ENCODE results near the gene ZNF714.

Gene ZNF714

GRCh38 chr19:21109116-21109515, 27.1 kb downstream of the ZNF714 start:
- Histone ChIP-seq H3K23ac (ENCODE audit: low read length in 2 of 2) (no peak overlapping the region), H3K9ac (ENCODE audit: low read length) (no peak overlapping the region)

DNA sequence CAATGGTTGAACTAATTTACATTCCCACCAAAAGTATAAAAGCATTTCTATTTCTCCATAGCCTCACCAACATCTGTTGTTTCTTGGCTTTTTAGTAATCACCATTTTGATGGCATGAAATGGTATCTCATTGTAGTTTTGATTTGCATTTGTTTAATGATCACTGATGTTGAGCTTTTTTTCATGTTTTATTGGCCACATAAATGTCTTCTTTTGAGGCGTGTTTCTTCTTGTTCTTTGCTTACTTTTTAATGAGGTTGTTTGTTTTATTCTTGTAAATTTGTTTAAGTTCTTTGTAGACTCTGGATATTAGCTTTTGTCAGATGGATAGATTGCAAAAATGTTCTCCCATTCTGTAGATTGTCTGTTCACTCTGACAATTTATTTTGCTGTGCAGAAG, 28.2 kb downstream of the ZNF714 start:
- no peak overlapping the region for H2AK5ac ChIP-seq (ENCODE audit: low read length, severe bottlenecking)
- no peak overlapping the region for H3K27ac ChIP-seq (ENCODE audit: low read length, poor library complexity, severe bottlenecking)
- no peak overlapping the region for H3K14ac ChIP-seq (ENCODE audit: low read length in 2 of 2)
- no peak overlapping the region for H4K91ac ChIP-seq (ENCODE audit: low read length)
- H3K4ac ChIP-seq (ENCODE audit: low read depth in 1 of 2, low read length in 2 of 2): no peak overlapping the region
- no peak overlapping the region for H3K4me3 ChIP-seq (ENCODE audit: insufficient read depth in 1 of 2, low read depth in 1 of 2, low read length in 2 of 2)
- H2BK15ac ChIP-seq (ENCODE audit: low read depth, poor library complexity, severe bottlenecking): no peak overlapping the region
- H3K18ac ChIP-seq (ENCODE audit: low read depth in 1 of 2, low read length in 2 of 2): no peak overlapping the region
- H3K9me3 ChIP-seq (ENCODE audit: control insufficient read depth, low read length): peaks cover 33% of the 10 kb centered on the region
- no peak overlapping the region for H2BK120ac ChIP-seq (ENCODE audit: low read depth, low read length)
- H3K36me3 ChIP-seq (ENCODE audit: control insufficient read depth in 1 of 2, insufficient read depth in 2 of 2, low read depth in 1 of 2, low read length in 2 of 2): peaks cover 9 to 23% of the 10 kb centered on the region in 2 experiments
- no peaks in the 10 kb centered on the region for H3K27me3 ChIP-seq (ENCODE audit: control insufficient read depth in 1 of 2, insufficient read depth in 1 of 2, low read length in 2 of 2)
- no peak for DNase-seq
- peaks cover 8% of the 10 kb centered on the region for H3K79me1 ChIP-seq (replicated peaks; ENCODE audit: low read length, poor library complexity, severe bottlenecking)
- no peak overlapping the region for H3K4me2 ChIP-seq (ENCODE audit: low read length, poor library complexity, severe bottlenecking)
- no peak overlapping the region for H3K23ac ChIP-seq (ENCODE audit: low read length in 2 of 2)
- no peak overlapping the region for H4K8ac ChIP-seq (ENCODE audit: low read length)
- no peak overlapping the region for H3K9ac ChIP-seq (ENCODE audit: low read length)
- H2BK12ac ChIP-seq (ENCODE audit: low read length in 2 of 2): no peak overlapping the region
- H3K4me1 ChIP-seq (ENCODE audit: control insufficient read depth, insufficient read depth, low read depth, low read length): no peaks in the 10 kb centered on the region
- H2AFZ ChIP-seq (ENCODE audit: low read depth, low read length): no peak overlapping the region
- H2BK5ac ChIP-seq (ENCODE audit: low read depth, low read length, poor library complexity, severe bottlenecking): no peak overlapping the region
- WGBS: 100% methylated on average over 1 of the region's 1 CpG

More at GRCh38 chr19:21109116-21109515, 27.1 kb downstream of the ZNF714 start:
- H3K27ac ChIP-seq (ENCODE audit: low read length, poor library complexity, severe bottlenecking): no peak overlapping the region
- H4K8ac ChIP-seq (ENCODE audit: low read length): no peak overlapping the region
- no peak overlapping the region for H2BK12ac ChIP-seq (ENCODE audit: low read length in 2 of 2)
- peaks cover 6% of the 10 kb centered on the region for H3K79me1 ChIP-seq (replicated peaks; ENCODE audit: low read length, poor library complexity, severe bottlenecking)
- no peaks in the 10 kb centered on the region for H3K4me1 ChIP-seq (ENCODE audit: control insufficient read depth, insufficient read depth, low read depth, low read length)
- H3K27me3 ChIP-seq (ENCODE audit: control insufficient read depth in 1 of 2, insufficient read depth in 1 of 2, low read length in 2 of 2): no peaks in the 10 kb centered on the region
- H3K4ac ChIP-seq (ENCODE audit: low read depth in 1 of 2, low read length in 2 of 2): no peak overlapping the region
- no peak overlapping the region for H3K18ac ChIP-seq (ENCODE audit: low read depth in 1 of 2, low read length in 2 of 2)
- H2BK120ac ChIP-seq (ENCODE audit: low read depth, low read length): no peak overlapping the region
- DNase-seq: peak; percentile 34
- no peak overlapping the region for H3K14ac ChIP-seq (ENCODE audit: low read length in 2 of 2)
- H2BK15ac ChIP-seq (ENCODE audit: low read depth, poor library complexity, severe bottlenecking): no peak overlapping the region
- H4K91ac ChIP-seq (ENCODE audit: low read length): no peak overlapping the region
- no peak overlapping the region for H3K4me2 ChIP-seq (ENCODE audit: low read length, poor library complexity, severe bottlenecking)
- H2AFZ ChIP-seq (ENCODE audit: low read depth, low read length): no peak overlapping the region
- no peak overlapping the region for H2BK5ac ChIP-seq (ENCODE audit: low read depth, low read length, poor library complexity, severe bottlenecking)
- H2AK5ac ChIP-seq (ENCODE audit: low read length, severe bottlenecking): no peak overlapping the region
- H3K9me3 ChIP-seq (ENCODE audit: control insufficient read depth, low read length): peaks cover 28% of the 10 kb centered on the region
- peaks cover 11 to 22% of the 10 kb centered on the region in 2 experiments for H3K36me3 ChIP-seq (ENCODE audit: control insufficient read depth in 1 of 2, insufficient read depth in 2 of 2, low read depth in 1 of 2, low read length in 2 of 2)
- no peak overlapping the region for H3K4me3 ChIP-seq (ENCODE audit: insufficient read depth in 1 of 2, low read depth in 1 of 2, low read length in 2 of 2)

GRCh38 chr19:21115430-21115829, 33.4 kb downstream of the ZNF714 start:
- H3K4me3 ChIP-seq (ENCODE audit: insufficient read depth in 1 of 2, low read depth in 1 of 2, low read length in 2 of 2): no peak overlapping the region
- no peak overlapping the region for H3K4ac ChIP-seq (ENCODE audit: low read depth in 1 of 2, low read length in 2 of 2)
- H3K27ac ChIP-seq (ENCODE audit: low read length, poor library complexity, severe bottlenecking): no peak overlapping the region
- no peak overlapping the region for H3K18ac ChIP-seq (ENCODE audit: low read depth in 1 of 2, low read length in 2 of 2)
- no peak overlapping the region for H4K8ac ChIP-seq (ENCODE audit: low read length)
- no peak overlapping the region for H3K4me2 ChIP-seq (ENCODE audit: low read length, poor library complexity, severe bottlenecking)
- no peaks in the 10 kb centered on the region for H3K27me3 ChIP-seq (ENCODE audit: control insufficient read depth in 1 of 2, insufficient read depth in 1 of 2, low read length in 2 of 2)
- H2BK120ac ChIP-seq (ENCODE audit: low read depth, low read length): no peak overlapping the region
- no peak overlapping the region for H2BK12ac ChIP-seq (ENCODE audit: low read length in 2 of 2)
- H2BK5ac ChIP-seq (ENCODE audit: low read depth, low read length, poor library complexity, severe bottlenecking): no peak overlapping the region
- no peak overlapping the region for H3K14ac ChIP-seq (ENCODE audit: low read length in 2 of 2)
- peaks cover 62% of the 10 kb centered on the region for H3K9me3 ChIP-seq (ENCODE audit: control insufficient read depth, low read length)
- H4K91ac ChIP-seq (ENCODE audit: low read length): no peak overlapping the region
- H2AK5ac ChIP-seq (ENCODE audit: low read length, severe bottlenecking): no peak overlapping the region
- no peak overlapping the region for H2BK15ac ChIP-seq (ENCODE audit: low read depth, poor library complexity, severe bottlenecking)
- H3K23ac ChIP-seq (ENCODE audit: low read length in 2 of 2): no peak overlapping the region
- H2AFZ ChIP-seq (ENCODE audit: low read depth, low read length): no peak overlapping the region
- H3K9ac ChIP-seq (ENCODE audit: low read length): no peak overlapping the region
- no peaks in the 10 kb centered on the region for H3K4me1 ChIP-seq (ENCODE audit: control insufficient read depth, insufficient read depth, low read depth, low read length)
- DNase-seq: no peak
- peaks cover 1% of the 10 kb centered on the region for H3K79me1 ChIP-seq (replicated peaks; ENCODE audit: low read length, poor library complexity, severe bottlenecking)
- H3K36me3 ChIP-seq (ENCODE audit: control insufficient read depth in 1 of 2, insufficient read depth in 2 of 2, low read depth in 1 of 2, low read length in 2 of 2): peaks cover 9 to 40% of the 10 kb centered on the region in 2 experiments

DNA sequence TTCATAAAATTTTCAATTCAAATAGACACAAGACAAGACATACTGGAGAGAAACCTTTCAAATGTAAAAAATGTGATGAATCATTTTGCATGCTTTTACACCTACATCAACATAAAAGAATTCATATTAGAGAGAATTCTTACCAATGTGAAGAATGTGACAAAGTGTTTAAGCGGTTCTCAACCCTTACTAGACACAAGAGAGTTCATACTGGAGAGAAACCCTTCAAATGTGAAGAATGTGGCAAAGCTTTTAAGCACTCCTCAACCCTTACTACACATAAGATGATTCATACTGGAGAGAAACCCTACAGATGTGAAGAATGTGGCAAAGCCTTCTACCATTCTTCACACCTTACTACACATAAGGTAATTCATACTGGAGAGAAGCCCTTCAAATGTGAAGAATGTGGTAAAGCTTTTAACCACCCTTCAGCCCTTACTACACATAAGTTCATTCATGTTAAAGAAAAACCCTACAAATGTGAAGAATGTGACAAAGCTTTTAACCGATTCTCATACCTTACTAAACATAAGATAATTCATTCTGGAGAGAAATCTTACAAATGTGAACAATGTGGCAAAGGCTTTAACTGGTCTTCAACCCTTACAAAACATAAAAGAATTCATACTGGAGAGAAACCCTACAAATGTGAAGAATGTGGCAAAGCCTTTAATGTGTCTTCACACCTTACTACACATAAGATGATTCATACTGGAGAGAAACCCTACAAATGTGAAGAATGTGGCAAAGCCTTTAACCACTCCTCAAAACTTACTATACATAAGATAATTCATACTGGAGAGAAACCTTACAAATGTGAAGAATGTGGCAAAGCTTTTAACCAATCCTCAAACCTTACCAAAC, 35.3 kb downstream of the ZNF714 start:
- Histone ChIP-seq H4K91ac (ENCODE audit: low read length) (no peak overlapping the region), H3K27me3 (ENCODE audit: control insufficient read depth in 1 of 2, insufficient read depth in 1 of 2, low read length in 2 of 2) (no peaks in the 10 kb centered on the region), H3K4me1 (ENCODE audit: control insufficient read depth, insufficient read depth, low read depth, low read length) (no peaks in the 10 kb centered on the region), H2BK120ac (ENCODE audit: low read depth, low read length) (no peak overlapping the region), H4K8ac (ENCODE audit: low read length) (no peak overlapping the region), H3K4ac (ENCODE audit: low read depth in 1 of 2, low read length in 2 of 2) (no peak overlapping the region), H2BK15ac (ENCODE audit: low read depth, poor library complexity, severe bottlenecking) (no peak overlapping the region), H3K14ac (ENCODE audit: low read length in 2 of 2) (no peak overlapping the region), H3K9me3 (ENCODE audit: control insufficient read depth, low read length) (peaks cover 72% of the 10 kb centered on the region), H2BK5ac (ENCODE audit: low read depth, low read length, poor library complexity, severe bottlenecking) (no peak overlapping the region), H3K4me2 (ENCODE audit: low read length, poor library complexity, severe bottlenecking) (no peak overlapping the region), H3K4me3 (ENCODE audit: insufficient read depth in 1 of 2, low read depth in 1 of 2, low read length in 2 of 2) (no peak overlapping the region), H3K23ac (ENCODE audit: low read length in 2 of 2) (no peak overlapping the region), H3K36me3 (ENCODE audit: control insufficient read depth in 1 of 2, insufficient read depth in 2 of 2, low read depth in 1 of 2, low read length in 2 of 2) (peaks cover 9 to 40% of the 10 kb centered on the region in 2 experiments), H2AFZ (ENCODE audit: low read depth, low read length) (no peak overlapping the region), H3K79me1 (replicated peaks; ENCODE audit: low read length, poor library complexity, severe bottlenecking) (peaks cover 1% of the 10 kb centered on the region), H2BK12ac (ENCODE audit: low read length in 2 of 2) (no peak overlapping the region), H3K9ac (ENCODE audit: low read length) (no peak overlapping the region), H2AK5ac (ENCODE audit: low read length, severe bottlenecking) (no peak overlapping the region), H3K18ac (ENCODE audit: low read depth in 1 of 2, low read length in 2 of 2) (no peak overlapping the region), H3K27ac (ENCODE audit: low read length, poor library complexity, severe bottlenecking) (no peak overlapping the region)
- no peak for DNase-seq
- WGBS: 100% methylated on average over 2 of the region's 2 CpGs

All from mesenchymal stem cell (in vitro differentiated cells and primary cell).